Measurements from ENCODE around the gene GPRC5B. TPM values are rescaled to one million over a fixed set of nuclear protein-coding genes. Genes with fewer than 3 reads are reported as not detected.

Gene GPRC5B
- total and polyA plus RNA-seq, 2 of the 8 experiments (the other 6 are each of a cell fraction or from before 2014, with no cell fraction given) = 106 to 160 TPM

GRCh38 chr16:19923396-19923795 lies 38.7 kb upstream of the GPRC5B start (continued):
- TF ChIP-seq CHD7 (IDR thresholded peaks at IDR 0.05; ENCODE audit: insufficient replicate concordance, low read length) (no peak), SIX5 (IDR thresholded peaks at IDR 0.05; ENCODE audit: low read depth, low read length) (no peak), ASH2L (IDR thresholded peaks at IDR 0.05; ENCODE audit: low read length) (no peak), SUZ12 (IDR thresholded peaks at IDR 0.05; ENCODE audit: low read length) (no peak), CHD1 (IDR thresholded peaks at IDR 0.05; ENCODE audit: low read depth, low read length) (no peak), E2F6 (IDR thresholded peaks at IDR 0.05) (no peak), BRCA1 (IDR thresholded peaks at IDR 0.05; ENCODE audit: low read depth, low read length) (no peak), POLR2A (IDR thresholded peaks at IDR 0.05; ENCODE audit: control extremely low read depth in 1 of 2, low read depth in 2 of 2, low read length in 2 of 2) (no peak), SAP30 (IDR thresholded peaks at IDR 0.05; ENCODE audit: insufficient read depth, insufficient replicate concordance, low read length) (no peak), FOSL1 (IDR thresholded peaks at IDR 0.05; ENCODE audit: insufficient read depth, low read depth, low read length) (no peak), USF2 (IDR thresholded peaks at IDR 0.05; ENCODE audit: low read length) (no peak)
